ENCODE results near the gene PPP1R36. TPM values are rescaled to one million over a fixed set of nuclear protein-coding genes. Genes with fewer than 3 reads are reported as not detected.

Gene PPP1R36
- total and polyA plus RNA-seq, 2 of the 13 experiments (the other 11 are each of a cell fraction or from before 2014, with no cell fraction given) = 0.11 to 0.17 TPM

DNA sequence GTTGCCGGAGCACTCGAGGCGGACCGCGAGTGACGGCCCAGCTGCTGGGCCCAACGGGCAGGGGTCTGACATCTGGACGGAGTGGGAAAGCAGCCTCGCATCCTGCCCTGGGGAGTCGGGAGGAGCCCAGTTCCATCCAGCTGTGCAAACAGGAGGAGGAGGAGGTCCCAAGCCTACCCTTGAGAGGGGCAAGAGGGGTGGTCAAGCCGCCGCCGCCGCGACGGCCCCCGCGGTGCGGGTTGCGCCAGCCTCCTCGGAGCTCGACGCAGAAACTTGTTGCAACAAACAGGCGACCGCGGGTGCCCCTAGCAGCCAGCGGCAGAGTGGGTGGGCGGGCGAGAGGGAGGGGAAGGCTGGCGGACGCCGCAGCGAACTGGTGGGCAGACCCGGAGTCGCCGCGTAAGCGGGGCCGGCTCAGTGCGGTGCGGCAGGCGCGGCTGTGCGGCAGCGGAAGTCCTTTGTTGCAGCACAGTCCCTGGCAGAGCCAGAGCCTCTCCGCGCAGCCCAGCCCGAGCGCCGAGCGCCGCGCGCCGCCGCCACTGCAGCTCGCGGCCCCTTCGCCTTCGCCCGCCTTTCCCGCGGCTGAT, 45.4 kb upstream of the PPP1R36 start, which contains the start of gene ZBTB1:
TSS of gene ZBTB1 (plus strand) at position 461 of the 587 bp plus-strand sequence. CDS start 16,735 bp downstream, outside the sequence.
- no peaks in the 10 kb centered on the region; a peak in 1 of 5 replicates for H3K27me3 ChIP-seq (ENCODE audit: control insufficient read depth in 1 of 2, insufficient read depth in 2 of 2, low read length in 2 of 2)
- no peaks in the 10 kb centered on the region for H3K9me3 ChIP-seq (ENCODE audit: low read length)
- DNase-seq (ENCODE audit: low spot score) (peak; percentile 74), ATAC-seq (peak; percentile 79), FAIRE-seq (no peak)
- intact Hi-C loops (cut with micrococcal nuclease; ENCODE audit: unreplicated experiment) (no loop called here), in situ Hi-C loops (cut with HindIII; ENCODE audit: extremely low pct_ligation_motif_present, low pct_unique_long_range_greater_than_20kb) (no loop called here)
- H3K36me3 ChIP-seq (replicated peaks in 1 of 2; ENCODE audit: control insufficient read depth in 1 of 2, insufficient read depth in 2 of 2, low read length in 2 of 2) = no peaks in the 10 kb centered on the region
- CTCF ChIA-PET (ENCODE audit: low intra/inter-chr PET ratio, low total read pairs) = no interaction called here
- peaks cover 69% of the 10 kb centered on the region for H3K4me1 ChIP-seq (ENCODE audit: insufficient read depth, low read length)
- peaks cover 23% of the 10 kb centered on the region for H4K20me1 ChIP-seq (ENCODE audit: insufficient read depth, low read length)
- H3K27ac ChIP-seq (ENCODE audit: extremely low read length, insufficient read depth, low read length) = peak within 1 kb of the TSS; percentile 99
- peaks cover 56% of the 10 kb centered on the region for H3K79me2 ChIP-seq (ENCODE audit: insufficient read depth, low read length)
- POLR2A ChIA-PET = interaction anchor here (0.6 to 1.9 kb wide), 15 partner anchors 9 to 438 kb away, joined by 3 to 17 read pairs (median 3); partner anchors contain the start of genes GPX2 and MTHFD1
- peak within 1 kb of the TSS; percentile 95 for H3K9ac ChIP-seq (ENCODE audit: insufficient read depth, low read depth, low read length)
- H2AFZ ChIP-seq (ENCODE audit: low read length) = no peak within 1 kb of the TSS
- BruUV-seq (replicated peaks) = no TSS peak
- peak within 1 kb of the TSS; percentile 91 for H3K4me2 ChIP-seq (ENCODE audit: low read depth, low read length)
- under 1% methylated on average over 21 of the region's 63 CpGs for WGBS (ENCODE audit: low lambda C conversion rate)
- H3K4me3 ChIP-seq (replicated peaks in 1 of 3; ENCODE audit: insufficient read depth in 1 of 3, low read depth in 2 of 3, low read length in 3 of 3) = peak within 1 kb of the TSS; percentile 93 to 98 (median 96)
- TF ChIP-seq, protein P1, sequence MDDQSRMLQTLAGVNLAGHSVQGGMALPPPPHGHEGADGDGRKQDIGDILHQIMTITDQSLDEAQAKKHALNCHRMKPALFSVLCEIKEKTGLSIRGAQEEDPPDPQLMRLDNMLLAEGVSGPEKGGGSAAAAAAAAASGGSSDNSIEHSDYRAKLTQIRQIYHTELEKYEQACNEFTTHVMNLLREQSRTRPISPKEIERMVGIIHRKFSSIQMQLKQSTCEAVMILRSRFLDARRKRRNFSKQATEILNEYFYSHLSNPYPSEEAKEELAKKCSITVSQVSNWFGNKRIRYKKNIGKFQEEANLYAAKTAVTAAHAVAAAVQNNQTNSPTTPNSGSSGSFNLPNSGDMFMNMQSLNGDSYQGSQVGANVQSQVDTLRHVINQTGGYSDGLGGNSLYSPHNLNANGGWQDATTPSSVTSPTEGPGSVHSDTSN (CRISPR knock-in tag; IDR thresholded peaks at IDR 0.05; ENCODE audit: borderline replicate concordance) = no peak
- TF ChIP-seq STAT6 (CRISPR knock-in tag; IDR thresholded peaks at IDR 0.05; ENCODE audit: borderline replicate concordance) (no peak), ATF4 (CRISPR knock-in tag; IDR thresholded peaks at IDR 0.05) (peak in 1 of 2 experiments; percentile 56; a peak in 1 of 4 replicates), ZNF510 (CRISPR knock-in tag; IDR thresholded peaks at IDR 0.05; ENCODE audit: low read depth) (no peak), HMGA1 (CRISPR knock-in tag; conservative IDR thresholded peaks at IDR 0.05) (no peak), SP1 (IDR thresholded peaks at IDR 0.05) (no peak), SP1 (CRISPR knock-in tag; IDR thresholded peaks at IDR 0.05) (no peak; the same call in 1 of the 2 replicates), ZNF136 (CRISPR knock-in tag; IDR thresholded peaks at IDR 0.05; ENCODE audit: low read depth) (no peak), ZNF431 (CRISPR knock-in tag; IDR thresholded peaks at IDR 0.05; ENCODE audit: borderline replicate concordance, low read depth) (no peak), HOXD1 (CRISPR knock-in tag; IDR thresholded peaks at IDR 0.05) (no peak), GLI4 (CRISPR knock-in tag; IDR thresholded peaks at IDR 0.05; ENCODE audit: borderline replicate concordance) (peak; percentile 54; the same call in 1 of the 2 replicates), KDM5B (CRISPR knock-in tag; IDR thresholded peaks at IDR 0.05; ENCODE audit: borderline replicate concordance) (no peak; the same call in 1 of the 2 replicates)
- TF ChIP-seq, protein P2, sequence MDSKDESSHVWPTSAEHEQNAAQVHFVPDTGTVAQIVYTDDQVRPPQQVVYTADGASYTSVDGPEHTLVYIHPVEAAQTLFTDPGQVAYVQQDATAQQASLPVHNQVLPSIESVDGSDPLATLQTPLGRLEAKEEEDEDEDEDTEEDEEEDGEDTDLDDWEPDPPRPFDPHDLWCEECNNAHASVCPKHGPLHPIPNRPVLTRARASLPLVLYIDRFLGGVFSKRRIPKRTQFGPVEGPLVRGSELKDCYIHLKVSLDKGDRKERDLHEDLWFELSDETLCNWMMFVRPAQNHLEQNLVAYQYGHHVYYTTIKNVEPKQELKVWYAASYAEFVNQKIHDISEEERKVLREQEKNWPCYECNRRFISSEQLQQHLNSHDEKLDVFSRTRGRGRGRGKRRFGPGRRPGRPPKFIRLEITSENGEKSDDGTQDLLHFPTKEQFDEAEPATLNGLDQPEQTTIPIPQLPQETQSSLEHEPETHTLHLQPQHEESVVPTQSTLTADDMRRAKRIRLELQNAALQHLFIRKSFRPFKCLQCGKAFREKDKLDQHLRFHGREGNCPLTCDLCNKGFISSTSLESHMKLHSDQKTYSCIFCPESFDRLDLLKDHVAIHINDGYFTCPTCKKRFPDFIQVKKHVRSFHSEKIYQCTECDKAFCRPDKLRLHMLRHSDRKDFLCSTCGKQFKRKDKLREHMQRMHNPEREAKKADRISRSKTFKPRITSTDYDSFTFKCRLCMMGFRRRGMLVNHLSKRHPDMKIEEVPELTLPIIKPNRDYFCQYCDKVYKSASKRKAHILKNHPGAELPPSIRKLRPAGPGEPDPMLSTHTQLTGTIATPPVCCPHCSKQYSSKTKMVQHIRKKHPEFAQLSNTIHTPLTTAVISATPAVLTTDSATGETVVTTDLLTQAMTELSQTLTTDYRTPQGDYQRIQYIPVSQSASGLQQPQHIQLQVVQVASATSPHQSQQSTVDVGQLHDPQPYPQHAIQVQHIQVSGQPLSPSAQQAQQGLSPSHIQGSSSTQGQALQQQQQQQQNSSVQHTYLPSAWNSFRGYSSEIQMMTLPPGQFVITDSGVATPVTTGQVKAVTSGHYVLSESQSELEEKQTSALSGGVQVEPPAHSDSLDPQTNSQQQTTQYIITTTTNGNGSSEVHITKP (CRISPR knock-in tag; IDR thresholded peaks at IDR 0.05; ENCODE audit: low read depth) = peak; percentile 89
- TF ChIP-seq, protein P3, sequence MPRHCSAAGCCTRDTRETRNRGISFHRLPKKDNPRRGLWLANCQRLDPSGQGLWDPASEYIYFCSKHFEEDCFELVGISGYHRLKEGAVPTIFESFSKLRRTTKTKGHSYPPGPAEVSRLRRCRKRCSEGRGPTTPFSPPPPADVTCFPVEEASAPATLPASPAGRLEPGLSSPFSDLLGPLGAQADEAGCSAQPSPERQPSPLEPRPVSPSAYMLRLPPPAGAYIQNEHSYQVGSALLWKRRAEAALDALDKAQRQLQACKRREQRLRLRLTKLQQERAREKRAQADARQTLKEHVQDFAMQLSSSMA (CRISPR knock-in tag; IDR thresholded peaks at IDR 0.05) = no peak

All from HepG2 (cell line).